ENCODE data around the gene HTR2A.

HTR2A gene

GRCh38 chr13:46896341-46897137 is at the start of gene HTR2A:
Gene HTR2A (minus strand): TSS chr13:46897053. CDS start chr13:46895906, 1,147 bp downstream.
- DNase-seq = peak; percentile 39

- DNase-seq = no peak
These were observed 39.7 kb upstream of the HTR2A start for GRCh38 chr13:46936525-46936924.

GRCh38 chr13:46934749-46935148 is 37.9 kb upstream of the HTR2A start:
- no peak for DNase-seq

DNA sequence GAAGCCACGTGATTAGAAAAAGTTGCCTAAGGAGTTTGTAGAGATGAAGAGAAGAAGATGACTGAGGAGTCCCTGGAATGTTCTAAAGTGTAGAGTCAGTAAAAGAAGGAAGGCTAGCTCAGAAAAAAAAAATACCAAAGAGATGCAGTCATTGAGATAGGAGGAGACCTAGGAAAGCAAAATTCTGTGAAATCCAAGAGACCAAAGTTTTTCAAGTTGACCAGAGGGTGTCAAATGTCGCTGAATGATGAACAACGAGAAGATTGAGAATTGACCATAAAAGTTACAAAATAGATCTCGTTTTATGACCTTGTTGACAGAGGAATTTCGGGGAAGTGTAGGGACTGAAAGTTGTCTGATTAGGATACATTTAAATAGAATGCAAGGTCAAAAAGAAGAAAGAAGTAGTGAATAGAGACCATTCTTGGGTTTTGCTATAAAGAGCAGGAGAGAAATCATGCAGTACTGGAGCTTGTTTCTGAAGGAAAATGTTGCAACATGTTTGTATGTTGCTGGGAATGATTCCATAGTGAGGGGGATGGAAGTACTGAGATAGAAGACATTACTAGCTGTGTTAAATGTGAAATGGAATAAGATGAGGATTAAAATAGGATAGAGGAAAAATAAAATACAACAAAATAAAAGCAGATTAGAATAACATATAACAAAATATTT is 30.2 kb upstream of the HTR2A start:
- DNase-seq = peak; percentile 62

DNA sequence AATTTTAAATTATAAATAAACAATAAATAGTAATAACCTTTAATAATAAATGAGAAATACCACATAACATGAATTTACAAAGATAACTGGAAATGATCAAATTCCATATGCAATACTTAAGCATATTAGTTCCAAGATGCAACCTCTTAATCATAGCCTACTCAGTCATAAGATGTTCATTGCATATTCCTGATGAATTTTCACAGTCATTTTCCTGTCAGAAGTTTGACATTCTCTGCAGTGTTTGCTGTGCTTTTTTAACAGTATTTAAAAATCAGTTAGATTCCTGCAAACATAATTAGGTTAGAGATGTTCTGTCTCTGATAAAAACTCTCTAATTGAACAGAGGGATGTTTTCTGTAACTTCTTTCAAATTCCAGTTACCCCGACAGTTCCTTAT is 28.6 kb upstream of the HTR2A start:
- no peak for DNase-seq

DNA sequence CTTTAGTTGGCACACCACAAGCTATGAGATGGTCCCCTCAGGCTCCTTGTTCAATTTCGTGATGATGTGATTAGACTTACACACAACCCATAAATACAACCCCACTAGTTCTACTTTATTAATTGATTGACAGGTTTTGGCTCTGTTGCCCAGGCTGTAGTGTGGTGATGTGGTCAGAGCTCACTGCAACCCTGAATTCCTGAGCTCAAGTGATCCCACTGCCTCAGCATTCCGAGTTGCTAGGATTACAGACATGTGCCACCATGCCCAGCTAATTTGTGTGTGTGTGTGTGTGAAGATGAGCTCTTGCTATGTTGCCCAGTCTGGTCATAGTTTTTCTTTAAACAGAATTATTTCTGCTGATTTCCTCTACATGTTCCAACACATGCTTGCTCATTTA is 17.5 kb upstream of the HTR2A start:
- no peak for DNase-seq

DNA sequence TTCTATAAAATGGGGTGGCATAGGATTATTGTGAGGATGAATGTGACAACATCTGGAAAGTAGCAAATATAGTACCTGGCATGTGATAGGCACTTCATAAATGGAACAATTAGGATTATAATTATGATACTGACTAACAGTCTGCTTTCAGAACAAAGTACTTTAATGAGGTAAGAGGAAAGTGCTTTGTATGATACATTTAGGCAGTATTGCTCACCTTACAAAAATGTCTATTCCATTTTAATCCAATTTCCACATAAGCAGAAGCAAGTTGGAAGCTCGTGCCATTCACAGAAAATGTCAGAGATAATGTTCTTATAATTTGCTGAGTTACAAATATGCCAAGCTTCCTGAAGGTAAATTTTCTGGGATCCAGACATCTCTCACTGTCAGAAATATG is 16.9 kb upstream of the HTR2A start:
- no peak for DNase-seq

DNA sequence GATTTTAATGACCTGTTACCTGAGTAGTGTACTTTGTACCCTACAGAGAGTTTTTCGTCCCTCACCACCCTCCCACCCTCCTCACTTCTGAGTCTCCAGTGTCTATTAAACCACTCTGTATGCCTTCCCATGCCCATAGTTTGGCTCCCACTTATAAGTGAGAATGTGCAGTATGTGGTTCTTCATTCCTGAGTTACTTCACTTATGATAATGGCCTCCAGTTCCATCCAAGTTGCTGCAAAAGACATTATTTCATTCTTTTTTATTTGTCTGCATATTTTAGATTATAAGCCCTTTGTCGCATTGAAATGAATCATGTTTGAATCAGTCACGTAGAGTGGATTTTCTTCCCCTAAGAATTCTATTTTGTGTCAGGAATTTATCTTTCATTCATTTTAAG is 12.2 kb upstream of the HTR2A start:
- peak; percentile 57 for DNase-seq

GRCh38 chr13:46908501-46908900 is 11.6 kb upstream of the HTR2A start:
- DNase-seq = peak; percentile 91

- DNase-seq = peak; percentile 31
These were observed 9.6 kb upstream of the HTR2A start for GRCh38 chr13:46906405-46906804.

GRCh38 chr13:46905249-46905648 is 8.4 kb upstream of the HTR2A start:
- DNase-seq = no peak

DNA sequence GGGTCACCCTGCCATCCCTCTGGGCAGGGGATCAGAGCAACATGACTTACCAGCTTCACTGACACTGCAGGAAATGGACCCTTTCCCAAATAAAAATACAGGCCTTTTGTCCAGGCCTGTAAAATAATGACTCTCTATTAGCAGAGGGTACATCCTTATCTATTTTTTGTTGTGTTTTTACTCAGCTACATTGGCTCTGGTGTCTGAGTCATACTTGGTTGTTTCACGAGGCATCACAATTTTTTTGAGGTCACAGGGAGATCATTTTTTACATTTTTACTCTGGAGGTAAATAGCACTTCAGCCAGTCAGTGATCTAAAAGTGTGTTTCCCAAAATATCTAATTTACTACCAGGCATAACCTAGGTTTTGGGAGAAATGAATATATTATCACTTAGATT is 6.9 kb upstream of the HTR2A start:
- DNase-seq = peak; percentile 45

GRCh38 chr13:46901721-46902120 is 4.9 kb upstream of the HTR2A start:
- DNase-seq = no peak

- no peak for DNase-seq
These were observed 2.9 kb upstream of the HTR2A start for GRCh38 chr13:46899801-46900200.

DNA sequence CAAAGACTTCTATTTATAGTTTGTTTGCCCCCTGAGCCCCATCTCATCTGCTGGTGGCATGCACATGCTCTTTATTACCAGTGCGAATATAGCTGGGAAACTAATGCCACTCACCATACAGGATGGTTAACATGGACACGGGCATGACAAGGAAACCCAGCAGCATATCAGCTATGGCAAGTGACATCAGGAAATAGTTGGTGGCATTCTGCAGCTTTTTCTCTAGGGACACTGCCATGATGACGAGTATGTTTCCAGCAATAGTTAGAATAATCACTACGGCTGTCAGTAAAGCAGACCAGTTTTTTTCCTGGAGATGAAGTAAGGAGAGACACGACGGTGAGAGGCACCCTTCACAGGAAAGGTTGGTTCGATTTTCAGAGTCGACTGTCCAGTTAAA is 1.5 kb downstream of the HTR2A start:
- no peak for DNase-seq

DNA sequence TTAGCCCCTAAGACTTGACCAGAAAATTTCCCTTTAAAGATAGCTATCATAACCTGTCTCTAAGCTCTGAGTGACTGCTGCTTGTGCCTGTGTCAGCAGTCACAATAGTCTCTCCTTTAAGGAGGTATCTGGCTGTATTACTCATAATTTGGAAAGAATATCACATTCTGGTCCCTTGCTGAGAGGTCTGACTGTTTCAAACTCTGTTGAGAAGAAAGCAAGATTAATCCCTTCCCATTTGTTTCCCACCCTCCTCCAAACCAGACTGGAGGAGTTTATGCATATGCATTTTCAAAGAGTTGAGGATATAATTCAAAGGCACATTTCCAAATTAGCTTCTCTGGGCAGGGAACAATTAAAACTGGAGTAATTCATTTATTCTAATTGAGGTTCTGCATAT is 2.3 kb downstream of the HTR2A start:
- DNase-seq = peak; percentile 61

GRCh38 chr13:46893798-46894560 is 2.9 kb downstream of the HTR2A start:
- DNase-seq = peak; percentile 58

- no peak for DNase-seq
These were observed 3.6 kb downstream of the HTR2A start for GRCh38 chr13:46893221-46893740.

- no peak for DNase-seq
These were observed 11.8 kb downstream of the HTR2A start for GRCh38 chr13:46885018-46885417.

- DNase-seq = no peak
These were observed 12.3 kb downstream of the HTR2A start for GRCh38 chr13:46884531-46884930.

DNA sequence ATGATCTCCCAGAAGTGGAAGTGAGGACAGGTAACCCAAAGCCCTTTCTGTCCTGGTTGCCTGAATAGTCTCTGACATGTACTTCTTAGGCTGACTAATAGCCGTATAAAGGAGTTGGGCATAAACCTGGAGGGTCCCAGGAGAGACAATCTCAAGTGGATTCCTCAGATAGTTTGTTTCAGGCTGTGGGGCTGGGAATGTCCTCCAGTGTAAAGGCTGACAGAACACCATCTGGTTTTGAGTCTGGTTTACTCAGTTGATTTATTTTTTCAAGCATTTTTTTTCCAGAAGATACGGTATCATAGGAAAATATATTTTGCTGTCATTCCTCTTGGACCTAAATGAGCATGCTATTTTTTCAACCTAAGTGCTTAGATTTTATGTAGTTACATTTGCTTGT is 15.2 kb downstream of the HTR2A start:
- DNase-seq = no peak

GRCh38 chr13:46874006-46874405 is 22.8 kb downstream of the HTR2A start:
- no peak for DNase-seq

- no peak for DNase-seq
These were observed 25.3 kb downstream of the HTR2A start for GRCh38 chr13:46871557-46871956.

DNA sequence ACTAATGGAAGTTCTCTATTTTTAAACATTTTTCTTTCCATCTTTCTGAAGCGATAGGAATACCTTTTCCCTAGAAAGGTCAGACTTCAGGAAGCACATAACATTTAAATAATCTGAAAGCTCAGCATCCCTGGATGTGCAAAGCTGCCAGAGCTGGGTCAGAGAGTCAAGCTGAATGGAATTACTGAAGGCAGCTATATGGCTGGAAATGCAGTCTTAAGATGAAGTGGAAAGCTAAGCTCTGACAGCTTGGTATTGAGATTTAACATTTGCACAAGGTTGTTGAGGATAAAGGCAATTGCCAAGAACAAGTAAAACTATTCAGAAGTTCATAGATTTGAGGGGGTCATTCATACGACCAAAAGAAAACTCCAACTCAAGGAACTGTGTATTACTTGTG is 28.8 kb downstream of the HTR2A start:
- DNase-seq = no peak
